ENCODE results near the gene CDS1. TPM values are rescaled to one million over a fixed set of nuclear protein-coding genes. Genes with fewer than 3 reads are reported as not detected.

The CDS1 gene
- total and polyA plus RNA-seq, 2 donors from 2014 or later, result 13.5 to 18.8 TPM

- H3K27ac ChIP-seq (ENCODE audit: low read depth in 2 of 2, low read length in 2 of 2), result no peak overlapping the region
- no peak overlapping the region for H3K4me3 ChIP-seq (ENCODE audit: low read length in 3 of 3)
- peaks cover 0 to 6% (median 0%) of the 10 kb centered on the region in 3 donors for H3K36me3 ChIP-seq (ENCODE audit: control insufficient read depth in 2 of 3, insufficient read depth in 3 of 3, low read length in 3 of 3)
- no peaks in the 10 kb centered on the region for H3K27me3 ChIP-seq (ENCODE audit: control insufficient read depth, insufficient read depth, low read length)
- DNase-seq (no peak), FAIRE-seq (no peak)
- H3K9me3 ChIP-seq (ENCODE audit: control insufficient read depth in 2 of 3, insufficient read depth in 1 of 3, low read length in 3 of 3), result no peaks in the 10 kb centered on the region
- no peak overlapping the region for H3K9ac ChIP-seq (ENCODE audit: low read length in 3 of 3)
- intact Hi-C loops (cut with DNase I), result no loop called here
- H3K4me1 ChIP-seq (ENCODE audit: control insufficient read depth in 2 of 3, insufficient read depth in 2 of 3, low read depth in 1 of 3, low read length in 3 of 3), result no peaks in the 10 kb centered on the region
- TF ChIP-seq CTCF (IDR thresholded peaks at IDR 0.05; ENCODE audit: borderline replicate concordance, extremely low read depth, insufficient read depth), result no peak
Observed at GRCh38 chr4:84648863-84649647, 66.1 kb downstream of the CDS1 start.

- H3K9me3 ChIP-seq (ENCODE audit: control insufficient read depth in 2 of 3, insufficient read depth in 1 of 3, low read length in 3 of 3), result no peaks in the 10 kb centered on the region
- peaks cover 0 to 6% (median 0%) of the 10 kb centered on the region in 3 donors for H3K36me3 ChIP-seq (ENCODE audit: control insufficient read depth in 2 of 3, insufficient read depth in 3 of 3, low read length in 3 of 3)
- no peak for TF ChIP-seq CTCF (IDR thresholded peaks at IDR 0.05; ENCODE audit: borderline replicate concordance, extremely low read depth, insufficient read depth)
- H3K9ac ChIP-seq (ENCODE audit: low read length in 3 of 3), result no peak overlapping the region
- intact Hi-C loops (cut with DNase I), result no loop called here
- DNase-seq, result no peak
- H3K27ac ChIP-seq (ENCODE audit: low read depth in 2 of 2, low read length in 2 of 2), result no peak overlapping the region
- no peaks in the 10 kb centered on the region for H3K4me1 ChIP-seq (ENCODE audit: control insufficient read depth in 2 of 3, insufficient read depth in 2 of 3, low read depth in 1 of 3, low read length in 3 of 3)
- no peak for FAIRE-seq
- H3K27me3 ChIP-seq (ENCODE audit: control insufficient read depth, insufficient read depth, low read length), result no peaks in the 10 kb centered on the region
- H3K4me3 ChIP-seq (ENCODE audit: low read length in 3 of 3), result no peak overlapping the region
Observed at GRCh38 chr4:84651499-84651898, 68.6 kb downstream of the CDS1 start.

GRCh38 chr4:84652478-84652877 is 69.6 kb downstream of the CDS1 start:
- Histone ChIP-seq H3K27ac (ENCODE audit: low read depth in 2 of 2, low read length in 2 of 2) (no peak overlapping the region), H3K4me3 (ENCODE audit: low read length in 3 of 3) (no peak overlapping the region), H3K27me3 (ENCODE audit: control insufficient read depth, insufficient read depth, low read length) (no peaks in the 10 kb centered on the region), H3K4me1 (ENCODE audit: control insufficient read depth in 2 of 3, insufficient read depth in 2 of 3, low read depth in 1 of 3, low read length in 3 of 3) (no peaks in the 10 kb centered on the region), H3K36me3 (ENCODE audit: control insufficient read depth in 2 of 3, insufficient read depth in 3 of 3, low read length in 3 of 3) (peaks cover 0 to 6% (median 0%) of the 10 kb centered on the region in 3 donors), H3K9ac (ENCODE audit: low read length in 3 of 3) (no peak overlapping the region), H3K9me3 (ENCODE audit: control insufficient read depth in 2 of 3, insufficient read depth in 1 of 3, low read length in 3 of 3) (no peaks in the 10 kb centered on the region)
- intact Hi-C loops (cut with DNase I), result no loop called here
- FAIRE-seq (no peak), DNase-seq (no peak)
- no peak for TF ChIP-seq CTCF (IDR thresholded peaks at IDR 0.05; ENCODE audit: borderline replicate concordance, extremely low read depth, insufficient read depth)
